ENCODE measurements around the gene FAM72D.
"Not testable (repeated sequence)": the region's sequence is repeated elsewhere in the genome, so short reads cannot be mapped to it uniquely, and the experiment has no call there.

The FAM72D gene

DNA sequence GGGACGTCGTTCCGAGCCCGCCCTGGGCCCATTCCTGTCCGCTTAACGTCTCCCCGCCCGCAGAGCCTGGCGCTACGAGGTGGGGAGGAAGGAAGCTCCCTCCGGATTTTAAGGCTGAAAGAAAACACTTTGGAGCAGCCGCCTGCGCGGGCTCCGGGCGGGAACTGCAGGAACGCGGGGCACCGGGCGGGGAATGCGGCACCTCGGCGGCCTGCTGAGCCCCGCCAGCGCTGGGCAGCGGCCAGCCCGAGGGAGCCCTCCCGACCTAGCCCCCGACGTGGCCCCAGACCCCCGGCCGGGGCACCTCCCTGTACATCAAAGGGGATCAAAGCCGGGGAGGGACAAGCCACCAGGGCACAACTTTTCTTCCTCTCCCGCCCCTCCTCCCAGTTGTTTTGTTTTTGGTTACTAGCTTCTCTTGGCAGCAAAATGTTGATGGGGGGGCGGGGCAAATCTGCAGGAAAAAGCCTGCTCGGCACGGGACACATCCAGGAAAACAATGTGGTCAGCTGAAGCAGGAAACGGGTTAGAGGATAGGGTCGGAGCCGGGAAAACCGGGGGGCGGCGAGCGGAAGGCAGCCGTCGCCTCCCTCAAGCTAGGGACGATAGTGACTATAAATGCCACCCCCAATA, 2.1 kb upstream of the FAM72D start:
- DNase-seq: not testable (repeated sequence)

DNA sequence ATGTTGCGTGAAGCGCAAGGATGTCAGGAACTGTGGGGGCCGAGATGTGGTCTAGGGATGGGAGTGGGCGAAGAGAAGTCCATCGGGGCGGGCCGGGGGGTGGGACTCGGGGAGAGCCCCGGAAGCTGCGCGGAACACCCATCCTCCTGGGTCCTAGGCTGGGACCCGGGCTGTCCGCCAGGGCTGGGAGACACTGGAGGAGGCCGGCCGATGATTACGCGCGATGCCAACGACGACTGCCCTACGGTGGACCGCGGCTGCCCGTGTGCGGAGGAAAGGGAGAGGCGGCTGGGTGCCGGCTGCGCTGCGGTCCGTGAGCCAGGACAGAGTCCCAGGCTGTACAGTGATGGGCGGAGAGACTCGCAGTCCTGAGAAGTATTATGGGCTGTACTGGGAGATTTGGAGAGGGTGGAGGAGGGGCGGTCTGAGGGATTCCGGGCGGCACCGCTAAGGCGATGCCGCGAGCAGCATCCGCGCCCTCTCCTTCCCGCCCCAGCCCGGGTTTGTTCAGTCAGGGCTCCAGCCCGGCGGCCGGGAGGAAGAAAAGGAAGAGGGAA, 1.0 kb upstream of the FAM72D start:
- not testable (repeated sequence) for DNase-seq

DNA sequence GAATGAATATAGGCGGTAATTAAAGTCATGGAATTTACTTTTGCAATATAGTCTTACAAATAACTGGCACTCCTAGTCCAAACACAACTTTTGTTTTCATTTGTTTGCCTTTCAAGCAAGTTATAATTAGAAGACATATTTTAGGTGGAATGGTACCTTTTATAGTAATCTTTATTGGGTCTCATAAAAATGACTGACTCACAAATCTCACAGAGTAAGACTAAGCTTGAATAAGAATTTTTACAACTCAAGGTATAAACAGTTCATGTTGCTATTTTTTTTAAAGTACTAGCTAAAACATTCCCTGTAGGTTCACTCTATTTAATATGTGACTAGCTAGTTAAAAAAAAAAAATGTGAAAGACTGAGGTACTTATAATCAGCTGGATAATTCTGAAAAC, 6.0 kb downstream of the FAM72D start:
- DNase-seq: not testable (repeated sequence)

DNA sequence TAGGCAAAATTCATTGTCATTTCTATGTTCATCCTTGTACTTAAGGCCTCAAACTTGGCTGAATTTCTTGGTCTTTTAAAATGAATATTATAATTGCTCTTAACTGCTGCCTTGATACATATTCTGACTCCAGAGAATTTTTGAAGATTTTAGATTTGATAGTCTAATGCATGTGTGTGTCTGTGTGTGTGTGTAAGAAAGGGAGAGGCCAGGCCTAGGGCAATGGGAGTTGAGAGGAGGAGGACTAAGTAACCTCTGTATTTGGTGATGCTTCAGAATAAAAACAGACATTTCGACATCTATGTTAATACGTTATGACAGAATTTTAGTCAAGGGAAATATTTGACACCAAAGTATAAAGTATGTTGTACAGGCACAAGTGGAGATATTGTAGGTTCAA, 7.5 kb downstream of the FAM72D start:
- DNase-seq: not testable (repeated sequence)

DNA sequence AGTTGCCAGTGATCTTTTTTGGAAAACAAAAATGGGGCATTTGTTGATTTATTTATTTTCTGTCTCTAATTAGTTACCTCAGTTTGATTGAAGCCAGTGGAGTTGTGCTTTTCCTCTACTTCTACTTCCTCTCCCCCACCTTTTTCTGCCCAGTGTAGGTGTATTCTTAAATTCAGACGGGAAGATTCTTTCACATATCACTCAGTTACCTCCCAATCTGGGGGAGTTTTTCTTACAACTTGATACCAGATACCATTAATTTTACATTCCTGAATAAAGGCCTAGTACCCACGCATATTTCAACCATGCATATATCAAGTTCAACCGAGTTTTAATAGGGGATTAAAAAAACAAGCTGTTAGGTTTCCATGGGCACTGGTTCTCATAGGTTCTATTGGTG, 15.9 kb downstream of the FAM72D start:
- not testable (repeated sequence) for DNase-seq

DNA sequence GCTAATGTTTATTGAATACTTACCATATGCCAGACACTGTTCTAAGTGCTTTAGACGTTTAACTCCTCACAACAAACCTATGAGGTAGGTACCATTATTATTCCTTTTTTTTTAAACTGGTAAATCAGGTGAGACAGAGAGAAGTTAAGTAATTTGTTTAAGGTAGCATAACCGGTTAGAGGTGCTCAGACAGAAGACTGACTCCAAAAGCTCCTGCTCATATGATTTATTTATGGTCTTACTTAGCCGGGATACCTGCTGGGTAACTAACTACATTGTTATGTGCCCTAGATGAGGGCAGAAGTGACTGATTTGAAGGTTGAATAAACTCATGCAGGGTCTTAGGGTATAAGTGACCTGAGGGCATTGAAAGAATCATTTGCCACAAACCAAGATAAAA, 16.9 kb downstream of the FAM72D start:
- DNase-seq: not testable (repeated sequence)

DNA sequence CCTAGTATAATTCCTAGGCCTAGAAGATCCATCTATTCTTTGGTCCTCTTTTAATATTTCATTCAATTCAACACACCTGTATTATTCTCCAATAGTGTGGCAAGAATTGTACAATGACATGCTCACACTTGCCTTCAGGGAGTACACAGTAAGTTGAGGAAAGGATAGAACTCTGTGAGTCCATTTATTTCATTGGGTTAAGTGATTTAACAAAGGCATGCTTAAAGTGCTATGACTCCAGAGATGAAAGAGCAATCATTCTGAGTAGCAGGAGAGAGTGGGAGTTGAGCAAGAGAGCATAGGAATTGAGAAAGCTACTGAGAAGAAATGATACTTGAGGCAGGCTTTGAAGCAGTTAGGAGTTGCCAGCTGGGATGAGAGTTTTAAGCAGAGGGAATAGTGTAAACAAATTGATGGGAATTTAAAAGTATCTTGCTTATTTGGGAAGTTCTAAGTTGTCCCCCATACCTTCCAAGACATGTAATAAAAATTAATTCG, 18.8 kb downstream of the FAM72D start:
- not testable (repeated sequence) for DNase-seq

DNA sequence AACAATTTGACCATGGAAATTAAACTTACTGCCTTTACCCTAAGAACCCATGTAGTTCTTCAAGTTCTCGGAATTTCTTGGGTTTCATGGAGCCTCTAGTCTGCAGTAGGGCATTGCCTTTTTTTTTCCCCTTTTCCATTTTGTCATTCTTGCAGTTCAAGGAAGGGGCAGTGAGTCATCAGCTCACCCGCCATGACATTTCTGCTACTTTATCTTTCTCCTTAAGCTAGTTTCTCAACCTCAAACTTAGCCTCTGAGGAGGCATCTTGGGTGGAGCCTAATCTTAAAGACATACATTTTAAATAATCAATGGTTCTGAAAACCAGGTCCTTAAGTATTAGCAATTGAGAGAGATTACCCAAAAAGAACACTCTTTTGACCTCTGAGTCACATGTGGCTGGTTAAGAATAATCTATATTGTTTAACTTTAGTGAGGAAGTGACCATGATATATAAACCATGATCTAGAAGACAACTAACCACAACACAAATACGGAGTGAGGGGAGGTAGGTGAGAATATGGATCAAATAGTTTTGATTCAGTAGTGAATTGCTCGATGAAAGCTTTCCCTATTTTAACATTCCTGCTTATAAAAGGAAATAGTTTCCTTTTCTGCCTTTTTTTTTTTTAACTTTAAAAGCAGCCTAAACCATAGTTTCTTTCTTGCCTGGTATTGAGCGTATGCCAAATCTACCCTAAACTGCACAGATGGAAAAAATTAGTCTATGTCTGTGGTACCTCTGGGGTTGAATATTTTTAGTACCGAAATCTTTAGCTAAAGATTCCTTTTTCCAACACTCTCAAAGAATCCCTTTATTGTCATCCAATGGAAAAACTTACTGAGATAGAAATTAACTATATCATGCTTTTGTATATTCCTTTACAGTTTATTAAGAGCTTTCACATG, 20.1 kb downstream of the FAM72D start:
- DNase-seq: not testable (repeated sequence)

DNA sequence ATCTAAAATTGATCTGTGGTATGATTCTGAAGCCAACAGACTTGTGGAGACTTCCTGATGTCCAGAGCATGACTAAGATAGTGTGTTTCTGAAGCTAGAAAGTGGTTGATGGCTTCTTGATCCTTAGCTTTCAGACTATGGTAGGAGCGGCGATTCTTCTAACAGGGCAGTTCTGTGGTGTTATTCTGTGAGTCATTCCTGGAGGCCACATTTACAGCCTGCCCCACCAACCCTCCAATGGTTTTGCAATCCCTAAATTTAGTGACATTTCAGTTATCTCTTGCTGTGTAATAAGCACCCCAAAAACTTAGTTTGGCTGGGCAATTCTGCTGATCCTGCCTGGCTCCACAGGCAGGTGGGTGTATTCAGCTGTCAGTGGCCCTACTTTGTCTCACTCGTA, 24.1 kb downstream of the FAM72D start:
- not testable (repeated sequence) for DNase-seq

DNA sequence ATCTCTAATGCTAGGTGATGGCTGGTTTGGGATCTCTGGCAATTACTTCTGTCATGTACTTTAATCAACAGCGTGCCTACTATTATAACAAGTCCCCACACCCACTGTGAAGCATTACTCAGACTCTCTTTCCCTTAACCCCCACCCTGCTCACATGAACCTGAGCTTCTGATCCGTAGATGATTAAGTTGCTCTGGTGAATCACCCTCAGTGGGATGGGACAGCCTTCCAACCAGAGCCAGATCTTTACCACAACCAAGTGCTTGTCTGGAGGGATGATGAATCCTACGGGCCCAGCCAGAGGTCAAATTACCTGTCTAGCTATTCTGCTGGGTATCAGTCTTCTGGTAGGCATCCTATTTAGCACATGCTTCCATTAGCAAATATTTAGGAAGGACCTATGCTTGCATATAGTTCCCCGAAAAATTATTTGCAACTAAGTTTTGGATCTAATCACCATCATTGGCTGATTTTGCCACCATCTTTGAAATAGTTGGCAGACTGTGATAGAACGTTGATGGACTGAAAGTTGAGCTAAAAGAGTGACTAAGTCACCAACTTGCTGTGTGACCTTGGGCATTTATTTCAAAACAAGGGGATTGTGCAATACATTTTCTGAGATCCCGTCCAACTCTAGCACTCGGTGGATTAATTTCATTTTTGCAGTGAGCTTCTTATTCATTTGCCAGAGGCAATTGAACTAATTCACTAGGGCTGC, 26.7 kb downstream of the FAM72D start:
- not testable (repeated sequence) for DNase-seq

DNA sequence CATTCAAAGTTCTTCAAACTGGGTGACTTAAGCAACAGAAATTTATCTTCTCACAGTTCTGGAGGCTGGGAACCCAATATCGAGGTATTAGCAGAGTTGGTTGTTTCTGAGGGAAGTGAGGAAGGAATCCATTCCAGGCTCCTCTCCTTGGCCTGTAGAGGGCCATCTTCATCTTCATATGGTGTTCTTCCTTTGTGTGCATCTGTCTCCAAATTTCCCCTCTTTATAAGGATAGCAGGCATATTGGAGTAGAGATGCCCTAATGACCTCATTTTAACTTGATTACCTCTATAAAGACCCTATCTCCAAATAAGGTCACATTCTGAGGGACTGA, 27.3 kb downstream of the FAM72D start:
- not testable (repeated sequence) for DNase-seq

DNA sequence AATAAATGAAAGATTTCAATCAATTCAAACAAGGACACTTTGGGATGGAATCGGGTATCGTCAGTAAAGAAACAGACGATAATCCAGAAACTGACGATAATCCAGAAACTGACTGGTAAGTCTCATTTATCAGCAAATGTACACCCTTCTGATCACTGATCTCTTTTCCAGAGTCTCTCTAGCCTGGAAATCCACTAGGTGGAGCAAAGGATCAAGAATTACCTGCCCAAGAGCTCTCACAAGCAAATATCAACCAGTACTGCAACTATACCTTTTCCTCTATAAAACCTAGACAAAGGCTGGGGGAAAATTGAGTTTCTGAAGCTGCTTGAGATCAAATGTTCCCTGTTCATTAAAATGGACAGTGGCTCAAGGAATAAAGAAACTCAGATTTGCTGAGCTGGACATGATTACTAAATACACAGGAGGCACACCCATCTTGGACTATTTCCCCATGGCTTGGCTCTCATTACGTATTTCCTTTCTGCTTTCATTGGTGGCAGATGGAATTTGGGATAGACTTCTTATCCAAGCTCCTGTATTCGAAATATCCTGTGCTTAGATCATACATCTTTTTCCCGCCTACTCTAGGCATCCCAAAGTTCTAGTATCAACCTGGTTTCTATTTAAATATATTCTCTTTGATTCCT, 28.3 kb downstream of the FAM72D start:
- not testable (repeated sequence) for DNase-seq

DNA sequence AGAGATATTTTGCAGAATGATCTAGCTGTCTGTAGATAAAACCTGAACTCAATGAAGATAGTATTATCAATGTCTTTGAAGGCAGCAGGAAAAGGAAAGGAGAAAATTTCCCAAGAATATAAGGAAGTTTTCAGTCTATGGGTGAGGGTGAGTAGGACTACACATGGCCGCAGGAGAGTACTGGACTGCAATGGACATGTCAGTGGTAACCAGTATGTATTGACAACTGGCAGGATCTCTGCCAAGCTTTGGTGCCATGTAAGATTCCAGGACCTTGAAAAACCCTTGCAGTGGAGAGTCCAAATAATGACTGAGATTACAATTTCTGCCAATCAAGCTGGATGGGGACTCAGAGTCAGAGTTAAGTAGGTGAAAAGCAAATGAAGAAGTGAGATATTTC, 29.3 kb downstream of the FAM72D start:
- DNase-seq: not testable (repeated sequence)

DNA sequence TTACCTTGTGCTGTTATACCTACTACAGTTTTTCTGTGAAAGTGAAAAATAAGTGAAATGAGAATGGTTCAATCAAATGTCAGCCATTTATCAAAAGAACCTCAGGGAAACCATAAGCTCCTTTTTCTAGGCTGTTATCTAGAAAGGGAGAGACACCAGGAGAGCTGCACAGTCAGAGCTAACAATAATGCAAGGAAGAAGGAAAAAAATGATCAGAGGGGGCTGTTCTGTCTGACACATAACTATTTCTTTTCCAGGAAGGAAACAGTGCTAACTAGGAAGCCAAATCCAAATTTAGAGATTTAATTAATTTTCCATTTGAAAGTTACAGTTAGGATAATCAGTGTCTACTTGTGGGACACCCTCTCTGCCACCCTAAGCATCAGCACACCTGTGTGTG, 31.4 kb downstream of the FAM72D start:
- DNase-seq: not testable (repeated sequence)

DNA sequence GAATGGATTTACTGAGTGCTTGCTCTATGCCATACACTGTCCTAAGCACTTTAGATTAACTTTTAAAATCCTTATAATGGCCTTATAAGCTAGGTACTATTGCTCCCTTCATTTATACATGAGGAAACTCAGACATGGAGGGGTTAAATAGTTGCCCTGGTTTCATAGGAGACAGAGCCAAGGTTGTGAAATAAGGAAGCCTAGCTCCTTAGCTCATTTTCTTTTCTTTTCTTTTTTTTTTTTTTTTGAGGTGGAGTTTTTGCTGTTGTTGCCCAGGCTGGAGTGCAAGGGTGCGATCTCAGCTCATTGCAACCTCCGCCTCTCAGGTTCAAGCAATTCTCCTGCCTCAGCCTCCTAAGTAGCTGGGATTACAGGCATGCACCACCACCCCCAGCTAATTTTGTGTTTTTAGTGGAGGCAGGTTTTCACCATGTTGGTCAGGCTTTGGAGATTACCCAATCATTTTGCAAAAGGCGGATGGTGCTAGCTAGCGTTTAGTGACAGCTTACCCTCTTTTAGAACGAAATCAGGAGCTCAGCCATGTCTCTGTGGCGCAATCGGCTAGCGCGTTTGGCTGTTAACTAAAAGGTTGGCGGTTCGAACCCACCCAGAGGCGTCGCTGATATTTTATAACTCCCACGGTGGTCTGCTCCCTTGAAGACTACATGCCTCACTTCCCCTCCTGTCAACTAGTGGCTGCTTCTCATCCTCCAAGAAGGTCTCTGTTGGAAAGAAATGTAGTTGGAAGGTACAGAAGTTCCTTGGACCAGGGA, 33.1 kb downstream of the FAM72D start:
- DNase-seq: not testable (repeated sequence)

DNA sequence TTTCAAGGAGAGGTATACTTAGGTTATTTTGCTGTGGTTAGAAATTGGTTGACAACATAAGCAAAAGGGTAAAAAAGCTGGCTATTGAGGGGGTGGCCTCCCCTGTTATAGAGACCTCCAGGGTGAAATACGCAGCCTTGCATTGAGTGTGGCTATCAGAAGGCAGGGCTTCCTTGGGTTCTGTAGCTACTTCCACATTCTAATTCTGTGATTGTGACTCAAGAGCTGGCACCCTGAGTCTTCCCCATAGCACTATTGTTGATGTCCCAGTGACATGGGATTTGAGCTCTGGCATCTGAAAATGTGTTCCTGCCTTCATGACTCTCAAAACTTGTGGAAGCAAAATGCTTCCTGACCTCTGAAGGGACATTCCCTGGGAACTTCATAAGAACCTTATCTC, 38.7 kb downstream of the FAM72D start:
- DNase-seq: not testable (repeated sequence)

DNA sequence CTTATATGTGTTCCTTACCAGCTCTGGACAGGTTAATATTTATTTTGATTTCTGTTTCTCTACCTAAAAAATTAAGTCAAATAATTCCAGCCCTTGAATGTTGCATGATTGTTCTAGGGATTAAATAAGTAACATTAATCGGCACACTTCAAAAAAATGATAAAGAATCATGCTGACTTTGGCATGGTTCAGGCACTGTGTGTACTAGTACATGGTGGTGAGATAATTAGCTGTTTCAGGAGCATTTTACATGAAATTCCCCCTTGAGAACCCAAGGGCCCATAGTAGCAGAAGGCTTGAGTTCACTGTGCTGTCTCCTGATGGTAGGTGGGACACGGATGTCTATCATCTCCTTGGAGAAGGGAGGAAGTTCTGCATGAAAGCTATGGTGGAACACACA, 44.8 kb downstream of the FAM72D start:
- DNase-seq: not testable (repeated sequence)

DNA sequence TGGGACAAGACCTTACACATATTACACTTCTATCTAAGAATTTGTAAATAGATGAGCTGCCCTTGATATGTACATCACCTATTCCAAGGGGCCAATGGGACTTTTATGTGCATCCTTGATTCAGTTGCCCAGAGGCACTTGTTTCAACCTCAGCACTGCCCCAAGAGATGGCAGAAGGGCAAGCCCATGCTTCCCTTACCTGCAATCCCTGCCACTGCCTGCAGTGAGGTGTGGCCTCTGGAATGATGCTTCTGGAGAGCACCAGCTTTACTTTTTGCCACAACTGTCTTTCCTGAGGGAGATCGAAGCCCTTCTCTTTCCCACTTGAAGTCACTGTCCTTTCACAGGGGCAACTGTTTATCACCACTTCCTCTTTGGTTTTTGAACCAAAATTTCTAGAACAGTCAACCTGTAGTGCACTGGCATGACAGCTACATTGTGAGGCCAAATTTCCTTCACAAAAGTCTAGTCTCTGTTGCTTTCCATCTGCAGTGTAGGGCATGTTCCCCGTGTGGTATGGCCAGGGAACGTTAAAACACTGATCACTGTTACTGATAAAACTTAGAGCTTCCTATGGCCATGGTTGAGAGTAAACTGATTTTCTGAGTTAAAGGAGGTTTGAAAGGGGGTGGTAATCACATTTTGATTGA, 48.6 kb downstream of the FAM72D start:
- DNase-seq: not testable (repeated sequence)

DNA sequence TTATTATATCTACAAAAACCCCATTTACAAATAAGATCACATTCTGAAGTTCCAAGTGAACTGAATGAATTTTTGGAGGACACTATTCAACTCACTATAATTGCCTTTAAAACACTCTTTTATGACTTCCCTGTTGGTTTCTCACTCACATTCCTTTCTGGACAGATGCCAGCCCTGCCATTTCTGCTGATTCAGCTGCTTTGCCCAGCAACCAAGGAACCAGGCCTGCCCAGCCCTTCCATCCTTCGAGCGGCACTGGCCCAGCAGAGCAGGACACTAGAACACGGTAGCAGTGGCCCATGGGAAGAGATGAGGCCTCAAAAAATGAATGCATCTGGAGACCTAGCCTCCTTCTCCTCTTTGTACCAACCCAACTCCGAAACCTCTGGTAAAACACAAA, 50.5 kb downstream of the FAM72D start:
- not testable (repeated sequence) for DNase-seq

DNA sequence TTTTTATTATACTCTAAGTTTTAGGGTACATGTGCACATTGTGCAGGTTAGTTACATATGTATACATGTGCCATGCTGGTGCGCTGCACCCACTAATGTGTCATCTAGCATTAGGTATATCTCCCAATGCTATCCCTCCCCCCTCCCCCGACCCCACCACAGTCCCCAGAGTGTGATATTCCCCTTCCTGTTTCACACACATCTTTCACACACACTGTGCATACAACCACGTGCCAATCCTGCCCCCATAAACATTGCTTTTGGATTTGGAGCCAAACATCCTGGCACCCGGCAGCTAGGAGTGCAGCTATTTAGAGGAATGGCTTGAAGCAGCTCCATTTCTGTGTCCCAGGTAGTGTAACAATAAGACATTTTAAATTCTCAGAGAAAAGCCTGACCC, 51.4 kb downstream of the FAM72D start:
- not testable (repeated sequence) for DNase-seq

DNA sequence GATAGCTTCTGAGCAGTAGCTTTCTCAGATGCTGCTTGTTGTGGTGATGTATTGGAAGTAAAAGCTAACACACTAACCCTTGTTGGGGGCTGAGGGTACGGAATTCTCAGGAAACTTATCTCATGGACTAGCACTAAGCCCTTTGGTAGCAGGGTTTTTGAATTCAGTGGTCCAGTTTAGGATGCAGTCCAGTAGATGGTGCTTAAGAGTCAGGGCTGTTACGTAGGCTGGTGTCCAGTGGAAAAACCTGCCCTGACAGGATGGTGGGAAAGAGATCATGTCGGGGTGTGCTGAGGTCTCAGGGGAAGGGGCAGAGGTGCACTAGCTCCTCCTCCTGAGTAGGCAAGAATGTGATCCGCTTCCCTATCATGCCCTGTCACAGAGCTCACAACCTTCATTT, 59.6 kb downstream of the FAM72D start:
- DNase-seq: not testable (repeated sequence)

Measured in C1 segment of cervical spinal cord (tissue), 14 donors.